Inflammatory macrophage treated with lipopolysaccharide for 4 hours (primary cell): ENCODE measurements around the gene RNF44.
"Not testable (repeated sequence)": the region's sequence is repeated elsewhere in the genome, so short reads cannot be mapped to it uniquely, and the experiment has no call there.

ENCODE experiments used
- DNase-seq: peaks from one replicate; pipeline ENCODE4 v3.0.0-alpha.2; 2020

Gene RNF44

GRCh38 chr5:176515396-176515795 lies 21.8 kb downstream of the RNF44 start:
- DNase-seq, result no peak

DNA sequence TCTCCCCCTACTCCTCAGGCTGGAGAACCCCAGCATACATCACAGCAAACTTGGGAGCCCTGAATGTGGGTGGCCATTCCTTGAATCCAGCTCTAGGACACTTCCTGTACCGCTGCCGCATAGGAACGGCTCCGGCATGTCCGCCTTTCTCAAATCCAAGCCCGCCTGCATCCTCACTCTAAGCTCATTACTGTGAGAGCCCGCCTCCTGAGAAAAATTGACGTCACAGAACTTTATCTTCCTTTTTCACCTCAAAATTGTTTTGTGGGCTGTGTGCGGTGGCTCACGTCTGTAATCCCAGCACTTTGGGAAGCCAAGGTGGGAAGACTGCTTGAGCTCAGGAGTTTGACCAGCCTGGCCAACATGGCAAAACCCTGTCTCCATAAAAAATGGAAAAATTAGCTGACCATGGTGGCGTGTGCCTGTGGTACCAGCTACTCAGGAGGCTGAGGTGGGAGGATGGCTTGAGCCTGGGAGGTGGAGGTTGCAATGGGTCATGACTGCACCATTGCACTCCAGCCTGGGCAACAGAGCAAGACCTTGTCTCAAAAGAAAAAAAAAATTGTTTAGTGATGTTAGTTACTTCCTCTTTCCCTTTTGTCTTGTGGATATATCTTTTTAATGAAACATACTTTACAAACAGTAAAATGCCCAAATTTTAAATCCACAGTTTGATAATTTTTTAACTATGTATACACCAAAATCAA lies 22.8 kb downstream of the RNF44 start:
- no peak for DNase-seq

- DNase-seq, result no peak
Observed at GRCh38 chr5:176513788-176514187, 23.4 kb downstream of the RNF44 start.

DNA sequence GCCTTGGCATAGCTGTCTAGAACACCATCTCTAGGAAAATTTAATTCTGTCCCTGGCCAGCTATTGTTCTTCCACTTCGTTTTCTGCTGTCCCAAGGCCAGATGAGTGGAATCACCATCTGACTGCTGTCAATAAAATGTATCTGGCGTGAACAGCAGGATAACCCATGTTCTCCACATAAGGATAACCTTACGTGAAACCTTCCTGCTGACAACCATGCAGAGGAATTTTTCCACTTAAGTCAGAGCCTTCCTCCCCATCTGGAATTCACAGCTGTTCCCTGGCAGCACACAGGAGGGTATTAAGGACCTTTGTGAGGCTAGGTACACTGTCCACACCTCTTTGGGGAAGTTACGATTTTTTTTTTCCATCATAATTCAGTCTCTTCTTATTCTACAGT lies 28.6 kb downstream of the RNF44 start:
- DNase-seq, result no peak

DNA sequence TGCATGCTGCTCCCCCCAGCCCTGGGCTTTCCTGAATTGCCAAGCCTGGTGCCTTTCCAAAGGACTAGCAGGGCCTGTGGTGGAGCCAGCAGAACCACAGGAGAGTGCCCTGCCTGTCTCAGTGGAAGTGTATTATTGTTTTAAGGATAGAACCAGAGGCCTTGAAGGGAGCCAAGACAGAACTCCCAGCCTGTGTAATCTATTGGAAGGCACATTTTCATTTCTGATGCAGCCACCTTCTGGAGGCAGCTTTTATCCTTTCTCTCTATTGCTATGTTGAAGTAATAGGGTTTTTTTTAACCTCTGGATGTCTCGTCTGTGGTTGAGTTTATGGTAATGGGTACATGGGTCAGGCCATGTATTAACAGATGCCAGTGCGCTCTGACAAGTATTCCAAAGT lies 29.3 kb downstream of the RNF44 start:
- no peak for DNase-seq

GRCh38 chr5:176503496-176503895 lies 33.7 kb downstream of the RNF44 start:
- no peak for DNase-seq

DNA sequence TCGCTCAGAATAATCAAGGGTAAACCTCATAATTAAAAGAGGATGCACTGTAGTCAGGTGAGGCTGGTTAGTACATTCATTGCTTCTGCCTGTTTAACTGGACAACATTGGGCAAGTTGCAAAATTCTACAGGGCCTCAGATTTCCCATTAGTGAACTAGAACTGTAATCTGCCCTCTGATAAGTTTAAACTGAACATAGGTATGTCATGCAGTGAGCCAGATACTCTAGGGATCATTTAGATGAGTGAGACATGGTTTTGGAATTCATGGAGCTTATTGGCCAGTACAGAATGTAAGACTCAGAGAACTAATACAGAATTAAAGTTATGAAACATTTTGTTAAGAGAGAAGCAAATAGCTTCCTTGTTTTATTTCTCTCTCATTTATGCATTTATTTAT lies 35.9 kb downstream of the RNF44 start:
- no peak for DNase-seq

- no peak for DNase-seq
Observed at GRCh38 chr5:176500511-176500910, 36.7 kb downstream of the RNF44 start.

DNA sequence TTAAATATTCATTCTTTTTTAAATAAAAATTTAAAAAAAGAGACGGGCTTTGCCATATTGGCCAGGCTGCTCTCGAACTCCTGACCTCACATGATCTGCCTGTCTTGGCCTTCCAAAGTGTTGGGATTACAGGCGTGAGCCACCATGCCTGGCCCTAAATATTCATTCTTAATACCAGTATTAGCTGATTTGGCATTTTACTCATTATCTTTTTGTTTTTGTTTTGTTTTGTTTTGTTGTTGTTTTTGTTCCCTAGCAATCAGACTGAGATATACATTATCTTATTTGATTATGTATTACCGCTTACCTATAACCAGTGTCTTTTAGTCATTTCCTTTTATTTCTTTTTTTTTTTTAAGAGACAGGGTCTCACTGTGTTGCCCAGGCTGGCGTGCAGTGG lies 37.9 kb downstream of the RNF44 start:
- DNase-seq, result no peak

DNA sequence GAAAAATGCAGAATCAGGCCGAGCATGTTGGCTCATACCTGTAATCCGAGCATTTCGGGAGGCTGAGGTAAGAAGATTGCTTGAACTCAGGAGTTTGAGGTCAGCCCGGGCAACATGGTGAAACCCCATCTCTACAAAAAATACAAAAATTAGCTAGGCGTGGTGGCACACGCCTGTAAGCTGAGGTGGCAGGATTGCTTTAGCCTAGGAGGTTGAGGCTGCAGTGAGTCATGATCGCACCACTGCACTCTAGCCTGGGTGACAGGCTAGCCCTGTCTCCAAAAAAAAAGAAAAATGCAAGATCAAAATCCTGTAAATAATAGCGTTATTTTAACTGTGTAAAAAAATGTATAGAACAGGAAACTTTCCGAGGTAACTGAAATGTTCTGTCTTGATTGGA lies 39.4 kb downstream of the RNF44 start:
- DNase-seq, result no peak

GRCh38 chr5:176492431-176492830 lies 44.8 kb downstream of the RNF44 start:
- DNase-seq, result no peak

DNA sequence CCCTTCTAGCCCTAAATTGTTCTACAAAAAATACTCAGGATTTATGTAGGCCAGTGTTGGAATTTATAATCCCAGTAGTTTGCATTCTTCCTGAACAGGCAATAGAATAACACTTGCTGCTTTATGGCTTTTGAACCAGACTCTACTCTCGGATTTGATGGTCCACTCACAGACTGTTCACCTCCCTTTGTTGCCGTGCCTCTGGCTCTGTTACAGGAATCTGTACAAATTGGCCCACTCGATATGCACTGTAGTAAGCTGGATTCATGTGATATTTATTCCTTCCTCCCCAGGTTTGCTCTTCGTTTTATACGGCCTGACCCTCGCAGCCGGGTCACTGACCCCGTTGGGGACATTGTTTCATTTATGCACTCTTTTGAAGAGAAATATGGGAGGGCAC lies 45.3 kb downstream of the RNF44 start:
- DNase-seq, result no peak

DNA sequence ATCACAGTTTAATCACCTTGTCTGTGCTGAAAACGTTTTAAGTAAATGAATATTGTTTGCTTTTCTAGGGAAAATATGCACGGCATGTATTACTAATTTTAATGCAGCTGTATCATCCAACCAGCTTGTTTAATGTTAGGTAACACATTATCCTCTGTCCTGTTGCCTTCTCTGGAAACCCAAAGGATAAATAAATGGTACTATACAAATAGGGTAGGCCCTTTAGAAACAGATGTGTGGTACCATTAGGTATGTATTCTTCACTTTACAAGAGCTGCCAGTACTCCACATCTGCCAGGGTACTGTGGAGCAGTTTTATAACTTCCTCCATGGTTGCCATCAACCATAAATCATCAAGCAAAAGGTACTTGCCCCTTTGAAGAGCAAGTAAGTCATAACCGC lies 46.1 kb downstream of the RNF44 start:
- no peak for DNase-seq

- no peak for DNase-seq
Observed at GRCh38 chr5:176490301-176490700, 46.9 kb downstream of the RNF44 start.

- no peak for DNase-seq
Observed at GRCh38 chr5:176489077-176489476, 48.1 kb downstream of the RNF44 start.

GRCh38 chr5:176487160-176487559 lies 50.0 kb downstream of the RNF44 start:
- DNase-seq, result not testable (repeated sequence)

GRCh38 chr5:176486189-176486757 lies 50.9 kb downstream of the RNF44 start:
- DNase-seq, result no peak

GRCh38 chr5:176485176-176485575 lies 52.0 kb downstream of the RNF44 start:
- no peak for DNase-seq

DNA sequence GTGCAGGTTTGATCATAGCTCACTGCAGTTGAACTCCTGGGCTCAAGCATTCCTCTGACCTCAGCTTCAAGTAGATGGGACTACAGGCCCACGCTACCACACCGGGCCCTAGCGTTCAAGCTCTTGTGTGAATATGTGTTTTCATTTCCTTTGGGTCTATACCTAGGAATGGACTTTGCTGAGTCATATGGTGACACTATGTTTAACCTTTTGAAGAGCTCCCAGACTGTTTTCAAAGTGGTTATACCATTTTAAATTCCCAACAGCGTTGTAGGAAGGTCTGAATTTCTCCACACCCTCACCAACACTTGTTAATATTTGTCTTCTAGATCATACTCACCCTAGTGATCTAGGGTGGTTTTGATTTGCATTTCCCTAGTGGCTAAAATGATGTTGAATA lies 55.5 kb downstream of the RNF44 start:
- no peak for DNase-seq
